HG02798 (cell line): ENCODE data around the gene FKBP14.
"Not testable (repeated sequence)": the region's sequence is repeated elsewhere in the genome, so short reads cannot be mapped to it uniquely, and the experiment has no call there.

Source experiments
- ATAC-seq: cut with Tn5 transposase; IDR thresholded peaks from one replicate; pipeline ENCODE4 v1.9.1; 2021; ENCODE audit warnings: mild to moderate bottlenecking; ENCODE audit not compliant: unreplicated experiment, poor library complexity

Gene FKBP14

GRCh38 chr7:29965030-29965429 is 61.5 kb downstream of the FKBP14 start:
- no peak for ATAC-seq

GRCh38 chr7:29962035-29962434 is 64.5 kb downstream of the FKBP14 start:
- ATAC-seq: no peak

GRCh38 chr7:29961611-29962010 is 64.9 kb downstream of the FKBP14 start:
- not testable (repeated sequence) for ATAC-seq
